Panc1 (cell line): ENCODE data around the gene FKBP3. TPM values are rescaled to one million over a fixed set of nuclear protein-coding genes. Genes with fewer than 3 reads are reported as not detected.

ENCODE experiments used
- ATAC-seq: fragments of 200-7000 bp; cut with Tn5 transposase; 2 replicates; pipeline ENCODE4 v1.9.1; 2020; ENCODE audit warnings: mild to moderate bottlenecking, moderate library complexity
- BruUV-seq: library from RNA; stranded (reverse); fragments of 400-500 nt; replicated peaks from 2 replicates; lab custom pipeline; 2021; lab: Mats Ljungman, UMichigan
- CTCF ChIA-PET: fragments of 300-600 bp; sonication (Branson Sonifier 250); formaldehyde crosslinking; loops from one replicate; lab custom pipeline; 2022; ENCODE audit warnings: antibody characterized with exemption; lab: Charles Lee
- POLR2A ChIA-PET: fragments of 300-600 bp; sonication (Branson Sonifier 250); formaldehyde crosslinking; loops from one replicate; lab custom pipeline; 2022; ENCODE audit warnings: antibody characterized with exemption; lab: Charles Lee
- DNase-seq: peaks from one replicate; pipeline ENCODE4 v3.0.0-alpha.2; 2010; ENCODE audit warnings: low read depth, low spot score
- H3K27ac ChIP-seq: 2 replicates; pipeline ENCODE4 v1.5.1; 2011; ENCODE audit warnings: mild to moderate bottlenecking, low read length, inconsistent platforms
- H3K27me3 ChIP-seq: fragments of 200-500 bp; sonication (Bioruptor generic); 2 replicates; pipeline ENCODE4 v1.6.0; 2014; ENCODE audit warnings: low read length, inconsistent platforms; ENCODE audit not compliant: control insufficient read depth, insufficient read depth
- H3K36me3 ChIP-seq: fragments of 200-500 bp; sonication (Bioruptor generic); 2 replicates; pipeline ENCODE4 v1.5.1; 2014; ENCODE audit warnings: inconsistent platforms, mild to moderate bottlenecking, low read length, moderate library complexity; ENCODE audit not compliant: control insufficient read depth, insufficient read depth
- H3K4me1 ChIP-seq: 2 replicates; pipeline ENCODE4 v1.5.1; 2011; ENCODE audit warnings: inconsistent platforms, mild to moderate bottlenecking, low read length, moderate library complexity; ENCODE audit not compliant: control insufficient read depth, insufficient read depth
- H3K4me3 ChIP-seq, 2 experiments: 2 replicates each; pipeline ENCODE4 v1.5.1; 2011 to 2012; ENCODE audit warnings: low read depth in 2 of 2, low read length in 2 of 2, mild to moderate bottlenecking in 2 of 2, inconsistent platforms in 1 of 2, moderate library complexity in 1 of 2
- H3K9me3 ChIP-seq: fragments of 200-500 bp; sonication (Bioruptor generic); 2 replicates; pipeline ENCODE4 v1.5.1; 2014; ENCODE audit warnings: low read depth, mild to moderate bottlenecking, inconsistent platforms, low read length, moderate library complexity; ENCODE audit not compliant: control insufficient read depth, insufficient read depth
- POLR2AphosphoS5 ChIP-seq: IDR thresholded peaks from 2 replicates; pipeline ENCODE4 v1.6.1; 2012; ENCODE audit warnings: mild to moderate bottlenecking, low read depth, low read length, moderate library complexity
- SIN3A ChIP-seq: IDR thresholded peaks from 2 replicates; pipeline ENCODE4 v1.6.1; 2012; ENCODE audit warnings: low read depth, mild to moderate bottlenecking, low read length, moderate library complexity, borderline replicate concordance; ENCODE audit not compliant: insufficient read depth
- TCF7L2 ChIP-seq: IDR thresholded peaks from 2 replicates; pipeline ENCODE4 v1.6.1; 2011; ENCODE audit warnings: mild to moderate bottlenecking, low read depth, low read length, inconsistent platforms
- in situ Hi-C: cut with HindIII; loops from 2 replicates; pipeline ENCODE4 v1.10.0; 2016; ENCODE audit warnings: low sequenced_read_pairs, low pct_unique_long_range_greater_than_20kb
- intact Hi-C: fragments of 100-400 bp; cut with micrococcal nuclease; formaldehyde crosslinking; loops from one replicate; pipeline ENCODE4 v1.10.0; 2022; ENCODE audit not compliant: unreplicated experiment
- total RNA-seq: library from RNA; stranded (reverse); gene quantifications from one replicate; pipeline ENCODE4 v1.2.1, GENCODE V29; 2021; ENCODE audit not compliant: unreplicated experiment
- TF ChIP-seq, protein P1 (sequence below), 2 experiments: IDR thresholded peaks; 2 replicates each; pipeline ENCODE4 v1.6.1; 2011 to 2012; ENCODE audit warnings: low read depth in 2 of 2, control low read depth in 1 of 2, low read length in 1 of 2, mild to moderate bottlenecking in 1 of 2, moderate library complexity in 1 of 2; ENCODE audit not compliant: insufficient read depth in 1 of 2
- TF ChIP-seq, protein P2 (sequence below): fragments of 450-650 bp; IDR thresholded peaks from 2 replicates; pipeline ENCODE4 v1.5.1; 2017; ENCODE audit warnings: mild to moderate bottlenecking

FKBP3 gene
- total RNA-seq, 1 experiment from 2014 or later, result 47.4 TPM

DNA sequence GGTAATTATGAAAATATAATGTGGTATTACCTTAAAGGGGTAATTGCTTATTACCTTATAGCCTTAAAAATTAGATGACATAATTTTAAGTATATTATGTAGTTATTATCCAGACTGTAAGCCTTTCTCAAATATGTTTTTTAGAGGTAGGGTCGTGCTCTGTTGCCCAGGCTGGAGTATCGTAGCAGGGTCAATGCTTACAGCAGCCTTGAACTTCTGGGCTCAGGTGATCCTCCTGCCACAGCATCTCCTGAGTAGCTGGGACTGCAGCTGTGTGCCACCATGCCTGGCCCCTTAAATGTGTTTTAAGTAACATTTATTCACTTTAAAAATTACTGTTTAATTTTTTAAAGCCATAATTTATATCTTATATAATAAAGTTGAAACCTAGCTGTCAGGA lies 40.0 kb downstream of the FKBP3 start:
- TF ChIP-seq SIN3A, result no peak
- no peak for TF ChIP-seq POLR2AphosphoS5
- TF ChIP-seq, protein P1, sequence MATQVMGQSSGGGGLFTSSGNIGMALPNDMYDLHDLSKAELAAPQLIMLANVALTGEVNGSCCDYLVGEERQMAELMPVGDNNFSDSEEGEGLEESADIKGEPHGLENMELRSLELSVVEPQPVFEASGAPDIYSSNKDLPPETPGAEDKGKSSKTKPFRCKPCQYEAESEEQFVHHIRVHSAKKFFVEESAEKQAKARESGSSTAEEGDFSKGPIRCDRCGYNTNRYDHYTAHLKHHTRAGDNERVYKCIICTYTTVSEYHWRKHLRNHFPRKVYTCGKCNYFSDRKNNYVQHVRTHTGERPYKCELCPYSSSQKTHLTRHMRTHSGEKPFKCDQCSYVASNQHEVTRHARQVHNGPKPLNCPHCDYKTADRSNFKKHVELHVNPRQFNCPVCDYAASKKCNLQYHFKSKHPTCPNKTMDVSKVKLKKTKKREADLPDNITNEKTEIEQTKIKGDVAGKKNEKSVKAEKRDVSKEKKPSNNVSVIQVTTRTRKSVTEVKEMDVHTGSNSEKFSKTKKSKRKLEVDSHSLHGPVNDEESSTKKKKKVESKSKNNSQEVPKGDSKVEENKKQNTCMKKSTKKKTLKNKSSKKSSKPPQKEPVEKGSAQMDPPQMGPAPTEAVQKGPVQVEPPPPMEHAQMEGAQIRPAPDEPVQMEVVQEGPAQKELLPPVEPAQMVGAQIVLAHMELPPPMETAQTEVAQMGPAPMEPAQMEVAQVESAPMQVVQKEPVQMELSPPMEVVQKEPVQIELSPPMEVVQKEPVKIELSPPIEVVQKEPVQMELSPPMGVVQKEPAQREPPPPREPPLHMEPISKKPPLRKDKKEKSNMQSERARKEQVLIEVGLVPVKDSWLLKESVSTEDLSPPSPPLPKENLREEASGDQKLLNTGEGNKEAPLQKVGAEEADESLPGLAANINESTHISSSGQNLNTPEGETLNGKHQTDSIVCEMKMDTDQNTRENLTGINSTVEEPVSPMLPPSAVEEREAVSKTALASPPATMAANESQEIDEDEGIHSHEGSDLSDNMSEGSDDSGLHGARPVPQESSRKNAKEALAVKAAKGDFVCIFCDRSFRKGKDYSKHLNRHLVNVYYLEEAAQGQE (IDR thresholded peaks at IDR 0.05; ENCODE audit: insufficient read depth in 1 of 2, low read depth in 2 of 2, low read length in 1 of 2), result no peak
- TF ChIP-seq, protein P2, sequence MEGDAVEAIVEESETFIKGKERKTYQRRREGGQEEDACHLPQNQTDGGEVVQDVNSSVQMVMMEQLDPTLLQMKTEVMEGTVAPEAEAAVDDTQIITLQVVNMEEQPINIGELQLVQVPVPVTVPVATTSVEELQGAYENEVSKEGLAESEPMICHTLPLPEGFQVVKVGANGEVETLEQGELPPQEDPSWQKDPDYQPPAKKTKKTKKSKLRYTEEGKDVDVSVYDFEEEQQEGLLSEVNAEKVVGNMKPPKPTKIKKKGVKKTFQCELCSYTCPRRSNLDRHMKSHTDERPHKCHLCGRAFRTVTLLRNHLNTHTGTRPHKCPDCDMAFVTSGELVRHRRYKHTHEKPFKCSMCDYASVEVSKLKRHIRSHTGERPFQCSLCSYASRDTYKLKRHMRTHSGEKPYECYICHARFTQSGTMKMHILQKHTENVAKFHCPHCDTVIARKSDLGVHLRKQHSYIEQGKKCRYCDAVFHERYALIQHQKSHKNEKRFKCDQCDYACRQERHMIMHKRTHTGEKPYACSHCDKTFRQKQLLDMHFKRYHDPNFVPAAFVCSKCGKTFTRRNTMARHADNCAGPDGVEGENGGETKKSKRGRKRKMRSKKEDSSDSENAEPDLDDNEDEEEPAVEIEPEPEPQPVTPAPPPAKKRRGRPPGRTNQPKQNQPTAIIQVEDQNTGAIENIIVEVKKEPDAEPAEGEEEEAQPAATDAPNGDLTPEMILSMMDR, result no peak
- no peak for TF ChIP-seq TCF7L2
- Histone ChIP-seq H3K4me3 (no peak overlapping the region), H3K27me3 (no peaks in the 10 kb centered on the region), H3K9me3 (no peaks in the 10 kb centered on the region), H3K4me1 (no peaks in the 10 kb centered on the region), H3K27ac (no peak overlapping the region), H3K36me3 (peaks cover 21% of the 10 kb centered on the region)
- intact Hi-C loops, result no loop called here
- ChIA-PET POLR2A (no interaction called here), CTCF (no interaction called here)
- in situ Hi-C loops, result no loop called here
- DNase-seq (no peak), ATAC-seq (no peak)
- no TSS peak for BruUV-seq

DNA sequence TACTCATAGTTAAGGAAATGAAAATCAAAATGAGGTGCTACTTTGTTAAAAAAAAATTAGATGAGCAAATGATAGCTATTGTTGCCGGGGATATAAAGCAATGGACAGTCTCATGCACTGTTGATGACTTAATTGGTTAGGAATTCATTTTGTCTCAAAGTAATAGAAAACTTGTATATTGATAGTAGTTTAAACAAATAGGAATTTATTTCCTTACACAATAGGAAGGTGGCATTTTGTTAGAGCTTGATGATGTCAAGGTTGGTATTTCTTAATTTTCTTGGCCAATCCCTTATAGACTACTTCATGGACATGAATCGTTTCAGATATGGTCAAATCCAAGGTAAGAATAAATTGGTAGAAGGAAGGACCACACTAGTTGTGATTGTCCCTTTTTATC lies 42.6 kb downstream of the FKBP3 start:
- ChIA-PET POLR2A (no interaction called here), CTCF (no interaction called here)
- Histone ChIP-seq H3K27me3 (no peaks in the 10 kb centered on the region), H3K4me3 (no peak overlapping the region), H3K9me3 (no peaks in the 10 kb centered on the region), H3K4me1 (no peaks in the 10 kb centered on the region), H3K36me3 (peaks cover 10% of the 10 kb centered on the region), H3K27ac (no peak overlapping the region)
- TF ChIP-seq, protein P1 (IDR thresholded peaks at IDR 0.05; ENCODE audit: insufficient read depth in 1 of 2, low read depth in 2 of 2, low read length in 1 of 2), result no peak
- TF ChIP-seq, protein P2, result no peak
- no peak for TF ChIP-seq TCF7L2
- TF ChIP-seq POLR2AphosphoS5, result no peak
- no peak for TF ChIP-seq SIN3A
- intact Hi-C loops, result no loop called here
- in situ Hi-C loops, result no loop called here
- no peak for ATAC-seq
- no peak for DNase-seq
- BruUV-seq, result no TSS peak
